WTC11 (cell line): ENCODE results near the gene SRMS. TPM values are rescaled to one million over a fixed set of nuclear protein-coding genes. Genes with fewer than 3 reads are reported as not detected.

Experiments used
- ATAC-seq: fragments of 200-7000 bp; cut with Tn5 transposase; 2 replicates; pipeline ENCODE4 v1.10.0; 2021; ENCODE audit warnings: mild to moderate bottlenecking, moderate library complexity
- CTCF ChIA-PET: fragments of 300-600 bp; sonication (Branson Sonifier 250); formaldehyde crosslinking; loops from one replicate; lab custom pipeline; 2021; ENCODE audit warnings: antibody characterized with exemption; lab: Charles Lee
- POLR2A ChIA-PET: fragments of 350-600 bp; sonication (Branson Sonifier 250); formaldehyde crosslinking; loops from one replicate; lab custom pipeline; 2021; ENCODE audit warnings: antibody characterized with exemption; lab: Charles Lee
- DNase-seq: peaks from one replicate; pipeline ENCODE4 v3.0.0; 2021; ENCODE audit warnings: low spot score
- H3K27ac Mint-ChIP-seq: 2 replicates; pipeline ENCODE4 v1.8.0; 2021; ENCODE audit warnings: mixed read lengths
- H3K27me3 Mint-ChIP-seq: 2 replicates; pipeline ENCODE4 v1.8.0; 2021; ENCODE audit warnings: low read depth, mild to moderate bottlenecking, moderate library complexity, mixed read lengths
- H3K36me3 Mint-ChIP-seq: 2 replicates; pipeline ENCODE4 v1.8.0; 2021; ENCODE audit warnings: mixed read lengths
- H3K4me1 Mint-ChIP-seq: 2 replicates; pipeline ENCODE4 v1.8.0; 2022; ENCODE audit warnings: mixed read lengths
- H3K4me3 Mint-ChIP-seq: 2 replicates; pipeline ENCODE4 v1.8.0; 2021; ENCODE audit warnings: mild to moderate bottlenecking, moderate library complexity, mixed read lengths
- H3K9me3 Mint-ChIP-seq: 2 replicates; pipeline ENCODE4 v1.8.0; 2021; ENCODE audit warnings: mixed read lengths
- CREM ChIP-seq: sonication (generic); formaldehyde crosslinking; IDR thresholded peaks from 2 replicates; pipeline ENCODE4 v1.8.1; 2022; ENCODE audit warnings: mild to moderate bottlenecking, missing genetic modification reagents, moderate library complexity
- ELF4 ChIP-seq: sonication (generic); formaldehyde crosslinking; IDR thresholded peaks from 2 replicates; pipeline ENCODE4 v1.8.1; 2022; ENCODE audit warnings: low read depth, mild to moderate bottlenecking, moderate library complexity, missing genetic modification reagents
- EMX1 ChIP-seq: fragments of 250-450 bp; sonication (Bioruptor Pico); IDR thresholded peaks from 2 replicates; pipeline ENCODE4 v1.8.0; 2021; ENCODE audit warnings: mild to moderate bottlenecking
- GABPB1 ChIP-seq: sonication (generic); formaldehyde crosslinking; IDR thresholded peaks from 2 replicates; pipeline ENCODE4 v1.8.1; 2023; ENCODE audit warnings: mild to moderate bottlenecking, missing genetic modification reagents
- NFYB ChIP-seq: sonication (generic); formaldehyde crosslinking; conservative IDR thresholded peaks from 2 replicates; pipeline ENCODE4 v1.8.0; 2022; ENCODE audit warnings: low read depth, missing genetic modification reagents
- NR2C2 ChIP-seq: sonication (generic); formaldehyde crosslinking; IDR thresholded peaks from 2 replicates; pipeline ENCODE4 v1.8.0; 2022; ENCODE audit warnings: mild to moderate bottlenecking, missing genetic modification reagents
- SP1 ChIP-seq: sonication (generic); formaldehyde crosslinking; conservative IDR thresholded peaks from 2 replicates; pipeline ENCODE4 v1.8.1; 2022; ENCODE audit warnings: missing genetic modification reagents
- TEAD4 ChIP-seq: sonication (generic); formaldehyde crosslinking; IDR thresholded peaks from 2 replicates; pipeline ENCODE4 v1.8.0; 2022; ENCODE audit warnings: mild to moderate bottlenecking, missing genetic modification reagents
- TP53 ChIP-seq: sonication (generic); formaldehyde crosslinking; IDR thresholded peaks from 2 replicates; pipeline ENCODE4 v1.8.1; 2023; ENCODE audit warnings: mild to moderate bottlenecking, missing genetic modification reagents
- ZNF121 ChIP-seq: sonication (generic); formaldehyde crosslinking; IDR thresholded peaks from 2 replicates; pipeline ENCODE4 v1.8.0; 2023; ENCODE audit warnings: missing genetic modification reagents
- ZNF396 ChIP-seq: fragments of 250-450 bp; sonication (Bioruptor Pico); IDR thresholded peaks from 2 replicates; pipeline ENCODE4 v1.8.0; 2021; ENCODE audit warnings: mild to moderate bottlenecking, moderate library complexity, borderline replicate concordance
- total RNA-seq: library from RNA; stranded (reverse); gene quantifications from 3 replicates; pipeline ENCODE4 v1.2.3, GENCODE V29; 2021
- TF ChIP-seq, protein P1 (sequence below): sonication (generic); formaldehyde crosslinking; IDR thresholded peaks from 2 replicates; pipeline ENCODE4 v1.8.0; 2022; ENCODE audit warnings: mild to moderate bottlenecking, missing genetic modification reagents
- TF ChIP-seq, protein P2 (sequence below): sonication (generic); formaldehyde crosslinking; IDR thresholded peaks from 2 replicates; pipeline ENCODE4 v1.8.0; 2023; ENCODE audit warnings: mild to moderate bottlenecking, missing genetic modification reagents
- TF ChIP-seq, protein P3 (sequence below): sonication (generic); formaldehyde crosslinking; IDR thresholded peaks from 2 replicates; pipeline ENCODE4 v1.8.1; 2022; ENCODE audit warnings: mild to moderate bottlenecking, missing genetic modification reagents, moderate library complexity, borderline replicate concordance
- TF ChIP-seq, protein P4 (sequence below): sonication (generic); formaldehyde crosslinking; IDR thresholded peaks from 2 replicates; pipeline ENCODE4 v1.8.1; 2023; ENCODE audit warnings: mild to moderate bottlenecking, moderate library complexity, missing genetic modification reagents
- TF ChIP-seq, protein P5 (sequence below): fragments of 200-600 bp; IDR thresholded peaks from 2 replicates; pipeline ENCODE4 v1.8.0; 2022; ENCODE audit warnings: antibody characterized with exemption
- TF ChIP-seq, protein P6 (sequence below): sonication (generic); formaldehyde crosslinking; IDR thresholded peaks from 2 replicates; pipeline ENCODE4 v1.8.0; 2022; ENCODE audit warnings: mild to moderate bottlenecking, missing genetic modification reagents
- TF ChIP-seq, protein P7 (sequence below): sonication (generic); formaldehyde crosslinking; IDR thresholded peaks from 2 replicates; pipeline ENCODE4 v1.8.1; 2023; ENCODE audit warnings: mild to moderate bottlenecking, missing genetic modification reagents
- TF ChIP-seq, protein P8 (sequence below): sonication (generic); formaldehyde crosslinking; IDR thresholded peaks from 2 replicates; pipeline ENCODE4 v1.8.1; 2022; ENCODE audit warnings: low read depth, missing genetic modification reagents, borderline replicate concordance
- TF ChIP-seq, protein P9 (sequence below): sonication (generic); formaldehyde crosslinking; conservative IDR thresholded peaks from 2 replicates; pipeline ENCODE4 v1.8.1; 2022; ENCODE audit warnings: mild to moderate bottlenecking, missing genetic modification reagents
- TF ChIP-seq, protein P10 (sequence below): fragments of 250-450 bp; sonication (Bioruptor Pico); IDR thresholded peaks from 2 replicates; pipeline ENCODE4 v1.9.0; 2021; ENCODE audit warnings: mild to moderate bottlenecking

Gene SRMS
- total RNA-seq, 1 experiment from 2014 or later, result 0.26 TPM

DNA sequence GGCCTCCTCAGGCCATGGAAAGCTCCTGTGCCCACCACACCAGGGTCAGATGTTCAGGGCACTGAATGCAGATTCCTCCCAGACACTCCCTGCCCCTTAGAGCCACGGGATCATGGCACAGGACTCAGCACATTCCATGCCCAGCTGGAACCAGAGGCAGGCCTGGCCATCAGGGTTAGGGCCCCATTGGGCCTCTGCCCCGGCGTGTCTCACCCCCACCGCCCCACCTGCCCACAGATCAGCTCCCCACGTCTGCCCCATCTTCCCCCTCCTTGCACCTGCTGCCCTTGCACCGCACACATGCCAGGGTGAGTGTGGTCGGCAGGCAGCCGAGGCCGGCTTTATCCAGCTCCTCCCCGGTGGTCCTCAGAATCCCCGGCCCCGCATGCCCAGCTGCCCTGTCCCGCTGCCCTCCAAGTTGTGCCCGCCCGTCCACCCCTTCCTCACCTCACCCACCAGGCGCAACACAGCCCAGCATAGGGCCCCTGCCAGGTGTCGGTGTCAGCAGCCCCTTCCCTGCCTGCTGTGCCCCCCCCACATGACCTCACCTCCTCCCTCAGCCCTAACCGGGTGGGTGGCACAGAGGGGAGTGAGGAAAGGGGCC lies 2.2 kb upstream of the SRMS start:
- Mint-ChIP-seq H3K27ac (no peak overlapping the region; the same call in 1 of the 2 replicates), H3K27me3 (no peaks in the 10 kb centered on the region), H3K9me3 (no peaks in the 10 kb centered on the region), H3K4me3 (no peak overlapping the region), H3K36me3 (no peaks in the 10 kb centered on the region), H3K4me1 (peaks cover 23% of the 10 kb centered on the region)
- no peak for ATAC-seq
- CTCF ChIA-PET, result interaction anchor here (2.2 kb wide), 1 partner anchor 12 kb away, joined by 15 read pairs; no protein-coding TSS in a partner anchor
- POLR2A ChIA-PET, result no interaction called here
- no peak for DNase-seq
- TF ChIP-seq, protein P1, sequence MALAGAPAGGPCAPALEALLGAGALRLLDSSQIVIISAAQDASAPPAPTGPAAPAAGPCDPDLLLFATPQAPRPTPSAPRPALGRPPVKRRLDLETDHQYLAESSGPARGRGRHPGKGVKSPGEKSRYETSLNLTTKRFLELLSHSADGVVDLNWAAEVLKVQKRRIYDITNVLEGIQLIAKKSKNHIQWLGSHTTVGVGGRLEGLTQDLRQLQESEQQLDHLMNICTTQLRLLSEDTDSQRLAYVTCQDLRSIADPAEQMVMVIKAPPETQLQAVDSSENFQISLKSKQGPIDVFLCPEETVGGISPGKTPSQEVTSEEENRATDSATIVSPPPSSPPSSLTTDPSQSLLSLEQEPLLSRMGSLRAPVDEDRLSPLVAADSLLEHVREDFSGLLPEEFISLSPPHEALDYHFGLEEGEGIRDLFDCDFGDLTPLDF (CRISPR knock-in tag), result no peak
- no peak for TF ChIP-seq SP1 (CRISPR knock-in tag)
- TF ChIP-seq NFYB (CRISPR knock-in tag), result no peak
- TF ChIP-seq, protein P2, sequence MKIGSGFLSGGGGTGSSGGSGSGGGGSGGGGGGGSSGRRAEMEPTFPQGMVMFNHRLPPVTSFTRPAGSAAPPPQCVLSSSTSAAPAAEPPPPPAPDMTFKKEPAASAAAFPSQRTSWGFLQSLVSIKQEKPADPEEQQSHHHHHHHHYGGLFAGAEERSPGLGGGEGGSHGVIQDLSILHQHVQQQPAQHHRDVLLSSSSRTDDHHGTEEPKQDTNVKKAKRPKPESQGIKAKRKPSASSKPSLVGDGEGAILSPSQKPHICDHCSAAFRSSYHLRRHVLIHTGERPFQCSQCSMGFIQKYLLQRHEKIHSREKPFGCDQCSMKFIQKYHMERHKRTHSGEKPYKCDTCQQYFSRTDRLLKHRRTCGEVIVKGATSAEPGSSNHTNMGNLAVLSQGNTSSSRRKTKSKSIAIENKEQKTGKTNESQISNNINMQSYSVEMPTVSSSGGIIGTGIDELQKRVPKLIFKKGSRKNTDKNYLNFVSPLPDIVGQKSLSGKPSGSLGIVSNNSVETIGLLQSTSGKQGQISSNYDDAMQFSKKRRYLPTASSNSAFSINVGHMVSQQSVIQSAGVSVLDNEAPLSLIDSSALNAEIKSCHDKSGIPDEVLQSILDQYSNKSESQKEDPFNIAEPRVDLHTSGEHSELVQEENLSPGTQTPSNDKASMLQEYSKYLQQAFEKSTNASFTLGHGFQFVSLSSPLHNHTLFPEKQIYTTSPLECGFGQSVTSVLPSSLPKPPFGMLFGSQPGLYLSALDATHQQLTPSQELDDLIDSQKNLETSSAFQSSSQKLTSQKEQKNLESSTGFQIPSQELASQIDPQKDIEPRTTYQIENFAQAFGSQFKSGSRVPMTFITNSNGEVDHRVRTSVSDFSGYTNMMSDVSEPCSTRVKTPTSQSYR (CRISPR knock-in tag), result no peak
- TF ChIP-seq, protein P3, sequence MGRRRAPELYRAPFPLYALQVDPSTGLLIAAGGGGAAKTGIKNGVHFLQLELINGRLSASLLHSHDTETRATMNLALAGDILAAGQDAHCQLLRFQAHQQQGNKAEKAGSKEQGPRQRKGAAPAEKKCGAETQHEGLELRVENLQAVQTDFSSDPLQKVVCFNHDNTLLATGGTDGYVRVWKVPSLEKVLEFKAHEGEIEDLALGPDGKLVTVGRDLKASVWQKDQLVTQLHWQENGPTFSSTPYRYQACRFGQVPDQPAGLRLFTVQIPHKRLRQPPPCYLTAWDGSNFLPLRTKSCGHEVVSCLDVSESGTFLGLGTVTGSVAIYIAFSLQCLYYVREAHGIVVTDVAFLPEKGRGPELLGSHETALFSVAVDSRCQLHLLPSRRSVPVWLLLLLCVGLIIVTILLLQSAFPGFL (CRISPR knock-in tag), result no peak
- TF ChIP-seq, protein P4, sequence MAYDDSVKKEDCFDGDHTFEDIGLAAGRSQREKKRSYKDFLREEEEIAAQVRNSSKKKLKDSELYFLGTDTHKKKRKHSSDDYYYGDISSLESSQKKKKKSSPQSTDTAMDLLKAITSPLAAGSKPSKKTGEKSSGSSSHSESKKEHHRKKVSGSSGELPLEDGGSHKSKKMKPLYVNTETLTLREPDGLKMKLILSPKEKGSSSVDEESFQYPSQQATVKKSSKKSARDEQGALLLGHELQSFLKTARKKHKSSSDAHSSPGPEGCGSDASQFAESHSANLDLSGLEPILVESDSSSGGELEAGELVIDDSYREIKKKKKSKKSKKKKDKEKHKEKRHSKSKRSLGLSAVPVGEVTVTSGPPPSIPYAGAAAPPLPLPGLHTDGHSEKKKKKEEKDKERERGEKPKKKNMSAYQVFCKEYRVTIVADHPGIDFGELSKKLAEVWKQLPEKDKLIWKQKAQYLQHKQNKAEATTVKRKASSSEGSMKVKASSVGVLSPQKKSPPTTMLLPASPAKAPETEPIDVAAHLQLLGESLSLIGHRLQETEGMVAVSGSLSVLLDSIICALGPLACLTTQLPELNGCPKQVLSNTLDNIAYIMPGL, result no peak
- TF ChIP-seq EMX1 (CRISPR knock-in tag), result no peak
- TF ChIP-seq, protein P5, sequence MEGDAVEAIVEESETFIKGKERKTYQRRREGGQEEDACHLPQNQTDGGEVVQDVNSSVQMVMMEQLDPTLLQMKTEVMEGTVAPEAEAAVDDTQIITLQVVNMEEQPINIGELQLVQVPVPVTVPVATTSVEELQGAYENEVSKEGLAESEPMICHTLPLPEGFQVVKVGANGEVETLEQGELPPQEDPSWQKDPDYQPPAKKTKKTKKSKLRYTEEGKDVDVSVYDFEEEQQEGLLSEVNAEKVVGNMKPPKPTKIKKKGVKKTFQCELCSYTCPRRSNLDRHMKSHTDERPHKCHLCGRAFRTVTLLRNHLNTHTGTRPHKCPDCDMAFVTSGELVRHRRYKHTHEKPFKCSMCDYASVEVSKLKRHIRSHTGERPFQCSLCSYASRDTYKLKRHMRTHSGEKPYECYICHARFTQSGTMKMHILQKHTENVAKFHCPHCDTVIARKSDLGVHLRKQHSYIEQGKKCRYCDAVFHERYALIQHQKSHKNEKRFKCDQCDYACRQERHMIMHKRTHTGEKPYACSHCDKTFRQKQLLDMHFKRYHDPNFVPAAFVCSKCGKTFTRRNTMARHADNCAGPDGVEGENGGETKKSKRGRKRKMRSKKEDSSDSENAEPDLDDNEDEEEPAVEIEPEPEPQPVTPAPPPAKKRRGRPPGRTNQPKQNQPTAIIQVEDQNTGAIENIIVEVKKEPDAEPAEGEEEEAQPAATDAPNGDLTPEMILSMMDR, result no peak

DNA sequence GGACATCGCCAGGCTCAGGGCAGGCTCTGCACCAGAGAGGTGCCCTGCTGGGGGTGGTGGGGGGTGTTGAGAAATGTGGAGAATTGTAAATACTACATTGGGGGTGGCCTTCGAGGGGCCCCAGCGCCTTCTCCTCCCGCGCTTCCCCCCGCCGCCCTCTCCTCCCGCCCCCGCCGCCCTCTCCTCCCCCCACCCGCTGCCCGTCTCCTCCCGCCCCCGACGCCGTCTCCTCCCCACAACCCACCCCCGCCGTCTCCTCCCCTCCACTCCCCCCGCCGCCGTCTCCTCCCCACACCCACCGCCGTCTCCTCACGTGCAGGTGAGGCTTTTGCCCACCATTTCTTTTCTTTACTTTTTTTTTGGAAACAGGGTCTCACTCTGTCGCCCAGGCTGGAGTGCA lies 1.5 kb upstream of the SRMS start:
- no peak overlapping the region for H3K4me3 Mint-ChIP-seq
- no peaks in the 10 kb centered on the region for H3K9me3 Mint-ChIP-seq
- POLR2A ChIA-PET, result no interaction called here
- H3K27ac Mint-ChIP-seq, result no peak overlapping the region
- no peak for DNase-seq
- no peaks in the 10 kb centered on the region for H3K36me3 Mint-ChIP-seq
- ATAC-seq, result no peak
- CTCF ChIA-PET, result interaction anchor here (2.2 kb wide), 1 partner anchor 11 kb away, joined by 15 read pairs; no protein-coding TSS in a partner anchor
- H3K27me3 Mint-ChIP-seq, result no peaks in the 10 kb centered on the region
- peaks cover 23% of the 10 kb centered on the region for H3K4me1 Mint-ChIP-seq
- TF ChIP-seq, protein P6, sequence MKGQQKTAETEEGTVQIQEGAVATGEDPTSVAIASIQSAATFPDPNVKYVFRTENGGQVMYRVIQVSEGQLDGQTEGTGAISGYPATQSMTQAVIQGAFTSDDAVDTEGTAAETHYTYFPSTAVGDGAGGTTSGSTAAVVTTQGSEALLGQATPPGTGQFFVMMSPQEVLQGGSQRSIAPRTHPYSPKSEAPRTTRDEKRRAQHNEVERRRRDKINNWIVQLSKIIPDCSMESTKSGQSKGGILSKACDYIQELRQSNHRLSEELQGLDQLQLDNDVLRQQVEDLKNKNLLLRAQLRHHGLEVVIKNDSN (CRISPR knock-in tag), result no peak
- TF ChIP-seq, protein P7, sequence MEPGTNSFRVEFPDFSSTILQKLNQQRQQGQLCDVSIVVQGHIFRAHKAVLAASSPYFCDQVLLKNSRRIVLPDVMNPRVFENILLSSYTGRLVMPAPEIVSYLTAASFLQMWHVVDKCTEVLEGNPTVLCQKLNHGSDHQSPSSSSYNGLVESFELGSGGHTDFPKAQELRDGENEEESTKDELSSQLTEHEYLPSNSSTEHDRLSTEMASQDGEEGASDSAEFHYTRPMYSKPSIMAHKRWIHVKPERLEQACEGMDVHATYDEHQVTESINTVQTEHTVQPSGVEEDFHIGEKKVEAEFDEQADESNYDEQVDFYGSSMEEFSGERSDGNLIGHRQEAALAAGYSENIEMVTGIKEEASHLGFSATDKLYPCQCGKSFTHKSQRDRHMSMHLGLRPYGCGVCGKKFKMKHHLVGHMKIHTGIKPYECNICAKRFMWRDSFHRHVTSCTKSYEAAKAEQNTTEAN (CRISPR knock-in tag), result no peak
- TF ChIP-seq ELF4 (CRISPR knock-in tag), result no peak
- TF ChIP-seq ZNF121 (CRISPR knock-in tag), result no peak
- TF ChIP-seq, protein P8, sequence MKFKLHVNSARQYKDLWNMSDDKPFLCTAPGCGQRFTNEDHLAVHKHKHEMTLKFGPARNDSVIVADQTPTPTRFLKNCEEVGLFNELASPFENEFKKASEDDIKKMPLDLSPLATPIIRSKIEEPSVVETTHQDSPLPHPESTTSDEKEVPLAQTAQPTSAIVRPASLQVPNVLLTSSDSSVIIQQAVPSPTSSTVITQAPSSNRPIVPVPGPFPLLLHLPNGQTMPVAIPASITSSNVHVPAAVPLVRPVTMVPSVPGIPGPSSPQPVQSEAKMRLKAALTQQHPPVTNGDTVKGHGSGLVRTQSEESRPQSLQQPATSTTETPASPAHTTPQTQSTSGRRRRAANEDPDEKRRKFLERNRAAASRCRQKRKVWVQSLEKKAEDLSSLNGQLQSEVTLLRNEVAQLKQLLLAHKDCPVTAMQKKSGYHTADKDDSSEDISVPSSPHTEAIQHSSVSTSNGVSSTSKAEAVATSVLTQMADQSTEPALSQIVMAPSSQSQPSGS (CRISPR knock-in tag), result no peak
- TF ChIP-seq, protein P9, sequence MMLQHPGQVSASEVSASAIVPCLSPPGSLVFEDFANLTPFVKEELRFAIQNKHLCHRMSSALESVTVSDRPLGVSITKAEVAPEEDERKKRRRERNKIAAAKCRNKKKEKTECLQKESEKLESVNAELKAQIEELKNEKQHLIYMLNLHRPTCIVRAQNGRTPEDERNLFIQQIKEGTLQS (CRISPR knock-in tag), result no peak
- no peak for TF ChIP-seq CREM (CRISPR knock-in tag)
- TF ChIP-seq NR2C2, result no peak
- no peak for TF ChIP-seq ZNF396 (CRISPR knock-in tag)
- TF ChIP-seq, protein P10, sequence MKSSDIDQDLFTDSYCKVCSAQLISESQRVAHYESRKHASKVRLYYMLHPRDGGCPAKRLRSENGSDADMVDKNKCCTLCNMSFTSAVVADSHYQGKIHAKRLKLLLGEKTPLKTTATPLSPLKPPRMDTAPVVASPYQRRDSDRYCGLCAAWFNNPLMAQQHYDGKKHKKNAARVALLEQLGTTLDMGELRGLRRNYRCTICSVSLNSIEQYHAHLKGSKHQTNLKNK, result no peak
- no peak for TF ChIP-seq GABPB1 (CRISPR knock-in tag)
- no peak for TF ChIP-seq TEAD4
- no peak for TF ChIP-seq TP53 (CRISPR knock-in tag)
